H9 (cell line): ENCODE data around the gene PARD3. TPM values are rescaled to one million over a fixed set of nuclear protein-coding genes. Genes with fewer than 3 reads are reported as not detected.

Experiments used
- DNase-seq: peaks from one replicate; pipeline ENCODE4 v3.0.0-alpha.2; 2017
- H2AFZ ChIP-seq: one replicate; pipeline ENCODE4 v1.6.1; 2013; ENCODE audit warnings: mild to moderate bottlenecking, low read length, control low read depth, moderate library complexity
- H2AK5ac ChIP-seq: 2 replicates; pipeline ENCODE4 v1.6.1; 2013; ENCODE audit warnings: low read length, control low read depth, mixed read lengths; ENCODE audit not compliant: insufficient read length
- H2BK120ac ChIP-seq: one replicate; pipeline ENCODE4 v1.6.1; 2013; ENCODE audit warnings: low read depth, mild to moderate bottlenecking, low read length, control low read depth, inconsistent platforms; ENCODE audit not compliant: poor library complexity, severe bottlenecking
- H2BK12ac ChIP-seq: 2 replicates; pipeline ENCODE4 v1.6.1; 2013; ENCODE audit warnings: low read length, control low read depth, mixed read lengths, low read depth; ENCODE audit not compliant: insufficient read length
- H2BK15ac ChIP-seq: 2 replicates; pipeline ENCODE4 v1.6.1; 2013; ENCODE audit warnings: low read depth, low read length, control low read depth
- H2BK20ac ChIP-seq: one replicate; pipeline ENCODE4 v1.6.1; 2013; ENCODE audit warnings: low read depth, mild to moderate bottlenecking, low read length, control low read depth, inconsistent platforms; ENCODE audit not compliant: poor library complexity, severe bottlenecking
- H2BK5ac ChIP-seq: 2 replicates; pipeline ENCODE4 v1.6.1; 2013; ENCODE audit warnings: low read length, control low read depth, mixed read lengths; ENCODE audit not compliant: insufficient read length
- H3K14ac ChIP-seq: 2 replicates; pipeline ENCODE4 v1.6.1; 2013; ENCODE audit warnings: low read length, control low read depth; ENCODE audit not compliant: insufficient read depth
- H3K18ac ChIP-seq: 2 replicates; pipeline ENCODE4 v1.6.1; 2013; ENCODE audit warnings: low read depth, mild to moderate bottlenecking, mixed read lengths, low read length, control low read depth; ENCODE audit not compliant: insufficient read length
- H3K23ac ChIP-seq: 2 replicates; pipeline ENCODE4 v1.6.1; 2013; ENCODE audit warnings: low read length, control low read depth, mixed read lengths, low read depth; ENCODE audit not compliant: insufficient read length
- H3K23me2 ChIP-seq: 2 replicates; pipeline ENCODE4 v1.6.1; 2013; ENCODE audit warnings: low read depth, mild to moderate bottlenecking, mixed read lengths, low read length, control low read depth; ENCODE audit not compliant: insufficient read length, poor library complexity, severe bottlenecking
- H3K27ac ChIP-seq: 2 replicates; pipeline ENCODE4 v1.5.1; 2013; ENCODE audit warnings: low read length, control low read depth, mixed read lengths, low read depth; ENCODE audit not compliant: insufficient read length
- H3K27me3 ChIP-seq: 2 replicates; pipeline ENCODE4 v1.6.1; 2013; ENCODE audit warnings: low read length, control low read depth, inconsistent platforms; ENCODE audit not compliant: insufficient read depth
- H3K4ac ChIP-seq: 2 replicates; pipeline ENCODE4 v1.6.1; 2013; ENCODE audit warnings: low read depth, mild to moderate bottlenecking, control low read depth, inconsistent platforms, low read length, moderate library complexity
- H3K4me1 ChIP-seq: 2 replicates; pipeline ENCODE4 v1.6.1; 2013; ENCODE audit warnings: low read length, control low read depth, inconsistent platforms; ENCODE audit not compliant: insufficient read depth
- H3K4me2 ChIP-seq: 2 replicates; pipeline ENCODE4 v1.6.1; 2013; ENCODE audit warnings: low read length, control low read depth, mixed read lengths; ENCODE audit not compliant: insufficient read length, insufficient read depth
- H3K56ac ChIP-seq: 2 replicates; pipeline ENCODE4 v1.6.1; 2013; ENCODE audit warnings: low read depth, mild to moderate bottlenecking, mixed read lengths, low read length, control low read depth; ENCODE audit not compliant: insufficient read length
- H3K79me1 ChIP-seq: 2 replicates; pipeline ENCODE4 v1.6.1; 2013; ENCODE audit warnings: low read depth, mild to moderate bottlenecking, moderate library complexity, low read length, control low read depth, inconsistent platforms; ENCODE audit not compliant: insufficient read depth, poor library complexity, severe bottlenecking
- H3K79me2 ChIP-seq: 2 replicates; pipeline ENCODE4 v1.6.1; 2013; ENCODE audit warnings: low read length, control low read depth, inconsistent platforms; ENCODE audit not compliant: insufficient read depth
- H3K9ac ChIP-seq: 2 replicates; pipeline ENCODE4 v1.6.1; 2013; ENCODE audit warnings: low read length, control low read depth, mixed read lengths; ENCODE audit not compliant: insufficient read length; ENCODE audit errors: extremely low read depth
- H3K9me3 ChIP-seq: one replicate; pipeline ENCODE4 v1.6.1; 2013; ENCODE audit warnings: low read depth, low read length, inconsistent platforms; ENCODE audit not compliant: control insufficient read depth
- H3T11ph ChIP-seq: one replicate; pipeline ENCODE4 v1.6.1; 2013; ENCODE audit warnings: mild to moderate bottlenecking, low read length, control low read depth, inconsistent platforms
- H4K20me1 ChIP-seq: one replicate; pipeline ENCODE4 v1.6.1; 2013; ENCODE audit not compliant: control insufficient read depth, insufficient read length, insufficient read depth
- H4K5ac ChIP-seq: 2 replicates; pipeline ENCODE4 v1.6.1; 2013; ENCODE audit warnings: low read depth, mild to moderate bottlenecking, mixed read lengths, low read length, control low read depth; ENCODE audit not compliant: insufficient read length
- H4K8ac ChIP-seq: replicated peaks from 2 replicates; pipeline ENCODE4 v1.6.1; 2013; ENCODE audit warnings: low read length, control low read depth, mixed read lengths, low read depth; ENCODE audit not compliant: insufficient read length
- H4K91ac ChIP-seq: 2 replicates; pipeline ENCODE4 v1.6.1; 2013; ENCODE audit warnings: low read depth, mild to moderate bottlenecking, moderate library complexity, mixed read lengths, low read length, control low read depth; ENCODE audit not compliant: insufficient read length
- H3K27ac Mint-ChIP-seq, 3 experiments: 2 replicates in 2 of 3; 3 replicates in 1 of 3; pipeline ENCODE4 v1.8.0; 2020 to 2021; ENCODE audit warnings: mixed read lengths in 3 of 3, mild to moderate bottlenecking in 1 of 3, moderate library complexity in 1 of 3
- H3K27me3 Mint-ChIP-seq: 2 replicates; pipeline ENCODE4 v1.8.0; 2021; ENCODE audit warnings: low read depth, mild to moderate bottlenecking, moderate library complexity, mixed read lengths
- H3K36me3 Mint-ChIP-seq, 3 experiments: 2 replicates in 2 of 3; 3 replicates in 1 of 3; pipeline ENCODE4 v1.8.0; 2020 to 2021; ENCODE audit warnings: low read depth in 3 of 3, mixed read lengths in 3 of 3; ENCODE audit not compliant: insufficient read depth in 1 of 3
- H3K4me1 Mint-ChIP-seq, 2 experiments: 2 replicates each; pipeline ENCODE4 v1.8.0; 2020; ENCODE audit warnings: mixed read lengths in 2 of 2
- H3K4me3 Mint-ChIP-seq, 2 experiments: 2 replicates in 1 of 2; 3 replicates in 1 of 2; pipeline ENCODE4 v1.8.0; 2020 to 2021; ENCODE audit warnings: mild to moderate bottlenecking in 2 of 2, mixed read lengths in 2 of 2, moderate library complexity in 1 of 2
- H3K9me3 Mint-ChIP-seq, 2 experiments: 2 replicates in 1 of 2; 3 replicates in 1 of 2; pipeline ENCODE4 v1.8.0; 2020; ENCODE audit warnings: mild to moderate bottlenecking in 2 of 2, mixed read lengths in 2 of 2, moderate library complexity in 1 of 2
- CTCF ChIP-seq: fragments of 200-600 bp; sonication (generic); conservative IDR thresholded peaks from 3 replicates; pipeline ENCODE4 v1.8.0; 2021; ENCODE audit warnings: antibody characterized with exemption, mild to moderate bottlenecking
- WGBS: extraction: QIAGEN DNeasy Blood & Tissue Kit; methylation state at CpG from one replicate; pipeline ENCODE4 v1.1.7; 2013; ENCODE audit warnings: missing lambda C conversion rate, low lambda C conversion rate, mixed read lengths; ENCODE audit not compliant: insufficient read length; ENCODE audit errors: extremely low coverage; 5-methylcytosine and 5-hydroxymethylcytosine counted together
- total RNA-seq: library from RNA; stranded (reverse); gene quantifications from 2 replicates; pipeline ENCODE4 v1.2.1, GENCODE V29; 2021

PARD3 gene
- total RNA-seq, 1 experiment from 2014 or later, result 44.7 TPM

- Histone ChIP-seq H3K9ac (no peak overlapping the region), H3K27me3 (no peaks in the 10 kb centered on the region), H3K56ac (no peak overlapping the region), H4K8ac (no peak overlapping the region), H3K4me2 (no peak overlapping the region), H2BK15ac (no peak overlapping the region), H2AK5ac (no peak overlapping the region), H3K27ac (no peak overlapping the region), H3K9me3 (no peaks in the 10 kb centered on the region), H4K20me1 (no peaks in the 10 kb centered on the region), H4K5ac (no peak overlapping the region), H3T11ph (no peak overlapping the region), H2BK20ac (no peak overlapping the region), H3K14ac (no peak overlapping the region), H3K23ac (no peak overlapping the region), H3K4ac (no peak overlapping the region), H3K4me1 (no peaks in the 10 kb centered on the region; the same call in 1 of the 2 replicates), H2AFZ (no peak overlapping the region), H3K18ac (no peak overlapping the region), H2BK12ac (no peak overlapping the region), H3K79me2 (no peaks in the 10 kb centered on the region), H2BK120ac (no peak overlapping the region), H4K91ac (no peak overlapping the region), H3K79me1 (no peaks in the 10 kb centered on the region), H3K23me2 (no peaks in the 10 kb centered on the region), H2BK5ac (no peak overlapping the region)
- 0 out of 7 replicates have a peak overlapping the region, but pooled peaks of 1 of the 3 experiments have one; percentile 10 for H3K27ac Mint-ChIP-seq
- H3K27me3 Mint-ChIP-seq, result no peaks in the 10 kb centered on the region
- peak; percentile 85 for TF ChIP-seq CTCF
- WGBS, result no CpG with 5 or more reads among the region's 6 CpGs
- peaks cover 0 to 4% (median 0%) of the 10 kb centered on the region in 3 experiments; a peak in 3 of 7 replicates for H3K36me3 Mint-ChIP-seq
- H3K4me3 Mint-ChIP-seq, result no peak overlapping the region
- H3K4me1 Mint-ChIP-seq, result peaks cover 7 to 8% of the 10 kb centered on the region in 2 experiments
- H3K9me3 Mint-ChIP-seq, result no peaks in the 10 kb centered on the region
- peak; percentile 88 for DNase-seq
Observed at GRCh38 chr10:34305189-34305588, 509.9 kb downstream of the PARD3 start.
